ENCODE data around the gene KCNQ1.

KCNQ1 gene

DNA sequence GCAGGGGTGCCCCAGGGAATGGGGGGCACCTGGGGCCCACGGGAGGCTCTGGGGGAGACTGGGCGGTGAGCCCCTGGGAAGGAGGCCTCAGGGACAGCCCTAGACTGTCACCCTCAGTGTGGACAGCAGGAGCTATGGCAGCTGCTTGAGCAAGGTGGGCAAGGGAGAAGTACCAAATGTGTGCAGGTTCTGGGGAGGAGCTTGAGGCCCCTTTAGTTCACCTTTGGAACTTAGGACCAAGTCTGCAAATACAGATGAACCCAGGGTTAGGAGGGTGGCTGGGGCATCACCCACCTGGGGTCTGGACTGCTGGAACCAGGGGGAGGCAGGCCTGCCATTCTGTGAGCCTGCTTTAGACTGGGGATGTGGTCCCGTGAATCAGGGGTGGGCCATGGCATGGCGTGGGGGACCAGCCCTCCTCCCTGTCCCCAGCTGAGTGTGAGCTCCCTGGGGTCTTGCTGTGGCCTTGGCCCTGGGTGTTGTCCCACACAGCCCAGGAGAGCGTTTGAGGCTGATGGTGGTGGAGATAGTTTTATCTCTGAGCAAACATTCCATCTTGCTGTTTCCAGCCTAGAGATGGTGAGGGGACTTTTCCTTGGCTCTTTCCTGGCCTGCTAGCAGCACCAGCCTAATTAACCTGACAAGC is 122.3 kb downstream of the KCNQ1 start:
- Histone ChIP-seq H3K36me3 (ENCODE audit: insufficient read depth, low read length) (no peaks in the 10 kb centered on the region), H3K4me1 (ENCODE audit: insufficient read depth, low read length, severe bottlenecking) (no peaks in the 10 kb centered on the region), H4K20me1 (ENCODE audit: insufficient read depth, low read length) (no peaks in the 10 kb centered on the region), H3K4me2 (ENCODE audit: low read length) (no peak overlapping the region), H3K9me3 (ENCODE audit: low read length) (no peaks in the 10 kb centered on the region), H3K27ac (ENCODE audit: low read depth, low read length, poor library complexity, severe bottlenecking) (no peak overlapping the region), H3F3A (ENCODE audit: insufficient read depth, low read length) (no peaks in the 10 kb centered on the region), H3K9ac (ENCODE audit: low read length) (no peak overlapping the region), H3K79me2 (ENCODE audit: insufficient read depth, low read length) (no peaks in the 10 kb centered on the region), H3K4me3 (ENCODE audit: low read depth, low read length, poor library complexity, severe bottlenecking) (no peak overlapping the region), H3K9me2 (ENCODE audit: low read depth, low read length) (no peaks in the 10 kb centered on the region), H2AFZ (ENCODE audit: low read length) (no peak overlapping the region), H3K27me3 (ENCODE audit: insufficient read depth, low read length) (no peaks in the 10 kb centered on the region; the same call in 1 of the 2 replicates)
- no peak for TF ChIP-seq EZH2 (IDR thresholded peaks at IDR 0.05; ENCODE audit: borderline replicate concordance, low read length)

DNA sequence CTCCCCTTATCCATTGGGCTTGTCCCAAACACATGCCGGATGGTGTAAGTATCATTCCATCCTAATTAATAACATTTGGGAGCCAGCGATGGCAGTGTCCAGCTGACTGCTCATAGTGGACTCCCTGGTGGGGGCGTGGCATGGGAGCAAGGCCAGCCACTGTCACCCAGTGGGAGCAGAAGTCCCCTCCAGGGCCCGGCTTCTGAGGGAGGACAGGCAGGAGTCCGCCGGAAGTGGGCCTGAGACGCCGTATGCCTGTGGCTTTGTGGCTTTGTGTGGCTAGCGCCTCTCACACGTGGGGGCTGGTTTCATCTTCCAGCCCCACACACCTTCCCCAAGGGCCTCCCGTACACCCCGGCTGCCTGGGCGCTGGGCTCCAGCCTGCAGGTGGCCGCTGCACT is 124.5 kb downstream of the KCNQ1 start:
- H3K9me2 ChIP-seq (ENCODE audit: low read depth, low read length) = no peaks in the 10 kb centered on the region
- H3K4me1 ChIP-seq (ENCODE audit: insufficient read depth, low read length, severe bottlenecking) = no peaks in the 10 kb centered on the region
- H3K36me3 ChIP-seq (ENCODE audit: insufficient read depth, low read length) = no peaks in the 10 kb centered on the region
- TF ChIP-seq EZH2 (IDR thresholded peaks at IDR 0.05; ENCODE audit: borderline replicate concordance, low read length) = no peak
- TF ChIP-seq, protein P1, sequence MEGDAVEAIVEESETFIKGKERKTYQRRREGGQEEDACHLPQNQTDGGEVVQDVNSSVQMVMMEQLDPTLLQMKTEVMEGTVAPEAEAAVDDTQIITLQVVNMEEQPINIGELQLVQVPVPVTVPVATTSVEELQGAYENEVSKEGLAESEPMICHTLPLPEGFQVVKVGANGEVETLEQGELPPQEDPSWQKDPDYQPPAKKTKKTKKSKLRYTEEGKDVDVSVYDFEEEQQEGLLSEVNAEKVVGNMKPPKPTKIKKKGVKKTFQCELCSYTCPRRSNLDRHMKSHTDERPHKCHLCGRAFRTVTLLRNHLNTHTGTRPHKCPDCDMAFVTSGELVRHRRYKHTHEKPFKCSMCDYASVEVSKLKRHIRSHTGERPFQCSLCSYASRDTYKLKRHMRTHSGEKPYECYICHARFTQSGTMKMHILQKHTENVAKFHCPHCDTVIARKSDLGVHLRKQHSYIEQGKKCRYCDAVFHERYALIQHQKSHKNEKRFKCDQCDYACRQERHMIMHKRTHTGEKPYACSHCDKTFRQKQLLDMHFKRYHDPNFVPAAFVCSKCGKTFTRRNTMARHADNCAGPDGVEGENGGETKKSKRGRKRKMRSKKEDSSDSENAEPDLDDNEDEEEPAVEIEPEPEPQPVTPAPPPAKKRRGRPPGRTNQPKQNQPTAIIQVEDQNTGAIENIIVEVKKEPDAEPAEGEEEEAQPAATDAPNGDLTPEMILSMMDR (IDR thresholded peaks at IDR 0.05; ENCODE audit: low read length) = no peak
- no peaks in the 10 kb centered on the region for H3F3A ChIP-seq (ENCODE audit: insufficient read depth, low read length)
- H3K9ac ChIP-seq (ENCODE audit: low read length) = no peak overlapping the region
- H3K27me3 ChIP-seq (ENCODE audit: insufficient read depth, low read length) = no peaks in the 10 kb centered on the region; the same call in 1 of the 2 replicates
- no peak overlapping the region for H3K27ac ChIP-seq (ENCODE audit: low read depth, low read length, poor library complexity, severe bottlenecking)
- H3K79me2 ChIP-seq (ENCODE audit: insufficient read depth, low read length) = no peaks in the 10 kb centered on the region
- no peaks in the 10 kb centered on the region for H4K20me1 ChIP-seq (ENCODE audit: insufficient read depth, low read length)
- H3K4me2 ChIP-seq (ENCODE audit: low read length) = no peak overlapping the region
- H3K9me3 ChIP-seq (ENCODE audit: low read length) = no peaks in the 10 kb centered on the region
- H2AFZ ChIP-seq (ENCODE audit: low read length) = no peak overlapping the region
- no peak overlapping the region for H3K4me3 ChIP-seq (ENCODE audit: low read depth, low read length, poor library complexity, severe bottlenecking)

DNA sequence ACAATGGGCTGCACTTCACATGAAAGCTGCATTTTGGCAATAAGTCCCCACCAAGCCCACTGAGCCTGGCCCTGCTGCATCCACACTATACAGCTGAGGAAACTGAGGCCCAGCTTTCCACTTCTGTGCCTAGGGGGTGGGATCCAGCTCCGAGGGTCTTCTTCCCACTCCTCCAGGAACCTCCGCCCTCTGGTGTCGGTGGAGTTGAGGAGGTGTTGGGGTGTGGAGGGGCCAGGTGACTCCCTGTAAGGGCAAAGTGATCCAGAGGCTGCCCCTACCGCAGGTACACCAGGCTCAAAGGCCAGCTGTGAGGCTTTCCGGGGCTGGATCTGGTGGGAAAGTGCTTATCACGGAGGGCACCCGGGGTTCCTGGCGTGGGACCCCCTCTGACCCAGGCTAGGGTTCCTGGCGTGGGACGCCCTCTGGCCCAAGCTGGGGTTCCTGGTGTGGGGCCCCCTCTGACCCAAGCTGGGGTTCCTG is 125.0 kb downstream of the KCNQ1 start:
- no peak overlapping the region for H3K9ac ChIP-seq (ENCODE audit: low read length)
- no peak overlapping the region for H3K4me3 ChIP-seq (ENCODE audit: low read depth, low read length, poor library complexity, severe bottlenecking)
- no peaks in the 10 kb centered on the region for H3K4me1 ChIP-seq (ENCODE audit: insufficient read depth, low read length, severe bottlenecking)
- no peaks in the 10 kb centered on the region for H3K79me2 ChIP-seq (ENCODE audit: insufficient read depth, low read length)
- no peaks in the 10 kb centered on the region; the same call in 1 of the 2 replicates for H3K27me3 ChIP-seq (ENCODE audit: insufficient read depth, low read length)
- no peak overlapping the region for H2AFZ ChIP-seq (ENCODE audit: low read length)
- no peaks in the 10 kb centered on the region for H3K9me3 ChIP-seq (ENCODE audit: low read length)
- no peaks in the 10 kb centered on the region for H3F3A ChIP-seq (ENCODE audit: insufficient read depth, low read length)
- H4K20me1 ChIP-seq (ENCODE audit: insufficient read depth, low read length) = no peaks in the 10 kb centered on the region
- no peak overlapping the region for H3K27ac ChIP-seq (ENCODE audit: low read depth, low read length, poor library complexity, severe bottlenecking)
- no peaks in the 10 kb centered on the region for H3K36me3 ChIP-seq (ENCODE audit: insufficient read depth, low read length)
- no peak overlapping the region for H3K4me2 ChIP-seq (ENCODE audit: low read length)
- H3K9me2 ChIP-seq (ENCODE audit: low read depth, low read length) = no peaks in the 10 kb centered on the region
- TF ChIP-seq EZH2 (IDR thresholded peaks at IDR 0.05; ENCODE audit: borderline replicate concordance, low read length) = no peak
- TF ChIP-seq, protein P1 (IDR thresholded peaks at IDR 0.05; ENCODE audit: low read length) = no peak
